H9 (cell line): Measurements from ENCODE around the gene ZRANB1. TPM values are rescaled to one million over a fixed set of nuclear protein-coding genes. Genes with fewer than 3 reads are reported as not detected.

Experiments used
- DNase-seq: peaks from one replicate; pipeline ENCODE4 v3.0.0-alpha.2; 2017
- H2AFZ ChIP-seq: one replicate; pipeline ENCODE4 v1.6.1; 2013; ENCODE audit warnings: mild to moderate bottlenecking, low read length, control low read depth, moderate library complexity
- H2AK5ac ChIP-seq: 2 replicates; pipeline ENCODE4 v1.6.1; 2013; ENCODE audit warnings: low read length, control low read depth, mixed read lengths; ENCODE audit not compliant: insufficient read length
- H2BK120ac ChIP-seq: one replicate; pipeline ENCODE4 v1.6.1; 2013; ENCODE audit warnings: low read depth, mild to moderate bottlenecking, low read length, control low read depth, inconsistent platforms; ENCODE audit not compliant: poor library complexity, severe bottlenecking
- H2BK12ac ChIP-seq: 2 replicates; pipeline ENCODE4 v1.6.1; 2013; ENCODE audit warnings: low read length, control low read depth, mixed read lengths, low read depth; ENCODE audit not compliant: insufficient read length
- H2BK15ac ChIP-seq: 2 replicates; pipeline ENCODE4 v1.6.1; 2013; ENCODE audit warnings: low read depth, low read length, control low read depth
- H2BK20ac ChIP-seq: one replicate; pipeline ENCODE4 v1.6.1; 2013; ENCODE audit warnings: low read depth, mild to moderate bottlenecking, low read length, control low read depth, inconsistent platforms; ENCODE audit not compliant: poor library complexity, severe bottlenecking
- H2BK5ac ChIP-seq: 2 replicates; pipeline ENCODE4 v1.6.1; 2013; ENCODE audit warnings: low read length, control low read depth, mixed read lengths; ENCODE audit not compliant: insufficient read length
- H3K14ac ChIP-seq: 2 replicates; pipeline ENCODE4 v1.6.1; 2013; ENCODE audit warnings: low read length, control low read depth; ENCODE audit not compliant: insufficient read depth
- H3K18ac ChIP-seq: 2 replicates; pipeline ENCODE4 v1.6.1; 2013; ENCODE audit warnings: low read depth, mild to moderate bottlenecking, mixed read lengths, low read length, control low read depth; ENCODE audit not compliant: insufficient read length
- H3K23ac ChIP-seq: 2 replicates; pipeline ENCODE4 v1.6.1; 2013; ENCODE audit warnings: low read length, control low read depth, mixed read lengths, low read depth; ENCODE audit not compliant: insufficient read length
- H3K23me2 ChIP-seq: 2 replicates; pipeline ENCODE4 v1.6.1; 2013; ENCODE audit warnings: low read depth, mild to moderate bottlenecking, mixed read lengths, low read length, control low read depth; ENCODE audit not compliant: insufficient read length, poor library complexity, severe bottlenecking
- H3K27ac ChIP-seq: 2 replicates; pipeline ENCODE4 v1.5.1; 2013; ENCODE audit warnings: low read length, control low read depth, mixed read lengths, low read depth; ENCODE audit not compliant: insufficient read length
- H3K27me3 ChIP-seq: 2 replicates; pipeline ENCODE4 v1.6.1; 2013; ENCODE audit warnings: low read length, control low read depth, inconsistent platforms; ENCODE audit not compliant: insufficient read depth
- H3K4ac ChIP-seq: 2 replicates; pipeline ENCODE4 v1.6.1; 2013; ENCODE audit warnings: low read depth, mild to moderate bottlenecking, control low read depth, inconsistent platforms, low read length, moderate library complexity
- H3K4me1 ChIP-seq: 2 replicates; pipeline ENCODE4 v1.6.1; 2013; ENCODE audit warnings: low read length, control low read depth, inconsistent platforms; ENCODE audit not compliant: insufficient read depth
- H3K4me2 ChIP-seq: 2 replicates; pipeline ENCODE4 v1.6.1; 2013; ENCODE audit warnings: low read length, control low read depth, mixed read lengths; ENCODE audit not compliant: insufficient read length, insufficient read depth
- H3K56ac ChIP-seq: 2 replicates; pipeline ENCODE4 v1.6.1; 2013; ENCODE audit warnings: low read depth, mild to moderate bottlenecking, mixed read lengths, low read length, control low read depth; ENCODE audit not compliant: insufficient read length
- H3K79me1 ChIP-seq: 2 replicates; pipeline ENCODE4 v1.6.1; 2013; ENCODE audit warnings: low read depth, mild to moderate bottlenecking, moderate library complexity, low read length, control low read depth, inconsistent platforms; ENCODE audit not compliant: insufficient read depth, poor library complexity, severe bottlenecking
- H3K79me2 ChIP-seq: 2 replicates; pipeline ENCODE4 v1.6.1; 2013; ENCODE audit warnings: low read length, control low read depth, inconsistent platforms; ENCODE audit not compliant: insufficient read depth
- H3K9ac ChIP-seq: 2 replicates; pipeline ENCODE4 v1.6.1; 2013; ENCODE audit warnings: low read length, control low read depth, mixed read lengths; ENCODE audit not compliant: insufficient read length; ENCODE audit errors: extremely low read depth
- H3K9me3 ChIP-seq: one replicate; pipeline ENCODE4 v1.6.1; 2013; ENCODE audit warnings: low read depth, low read length, inconsistent platforms; ENCODE audit not compliant: control insufficient read depth
- H3T11ph ChIP-seq: one replicate; pipeline ENCODE4 v1.6.1; 2013; ENCODE audit warnings: mild to moderate bottlenecking, low read length, control low read depth, inconsistent platforms
- H4K20me1 ChIP-seq: one replicate; pipeline ENCODE4 v1.6.1; 2013; ENCODE audit not compliant: control insufficient read depth, insufficient read length, insufficient read depth
- H4K5ac ChIP-seq: 2 replicates; pipeline ENCODE4 v1.6.1; 2013; ENCODE audit warnings: low read depth, mild to moderate bottlenecking, mixed read lengths, low read length, control low read depth; ENCODE audit not compliant: insufficient read length
- H4K8ac ChIP-seq: replicated peaks from 2 replicates; pipeline ENCODE4 v1.6.1; 2013; ENCODE audit warnings: low read length, control low read depth, mixed read lengths, low read depth; ENCODE audit not compliant: insufficient read length
- H4K91ac ChIP-seq: 2 replicates; pipeline ENCODE4 v1.6.1; 2013; ENCODE audit warnings: low read depth, mild to moderate bottlenecking, moderate library complexity, mixed read lengths, low read length, control low read depth; ENCODE audit not compliant: insufficient read length
- H3K27ac Mint-ChIP-seq, 3 experiments: 2 replicates in 2 of 3; 3 replicates in 1 of 3; pipeline ENCODE4 v1.8.0; 2020 to 2021; ENCODE audit warnings: mixed read lengths in 3 of 3, mild to moderate bottlenecking in 1 of 3, moderate library complexity in 1 of 3
- H3K27me3 Mint-ChIP-seq: 2 replicates; pipeline ENCODE4 v1.8.0; 2021; ENCODE audit warnings: low read depth, mild to moderate bottlenecking, moderate library complexity, mixed read lengths
- H3K36me3 Mint-ChIP-seq, 3 experiments: 2 replicates in 2 of 3; 3 replicates in 1 of 3; pipeline ENCODE4 v1.8.0; 2020 to 2021; ENCODE audit warnings: low read depth in 3 of 3, mixed read lengths in 3 of 3; ENCODE audit not compliant: insufficient read depth in 1 of 3
- H3K4me1 Mint-ChIP-seq, 2 experiments: 2 replicates each; pipeline ENCODE4 v1.8.0; 2020; ENCODE audit warnings: mixed read lengths in 2 of 2
- H3K4me3 Mint-ChIP-seq, 2 experiments: 2 replicates in 1 of 2; 3 replicates in 1 of 2; pipeline ENCODE4 v1.8.0; 2020 to 2021; ENCODE audit warnings: mild to moderate bottlenecking in 2 of 2, mixed read lengths in 2 of 2, moderate library complexity in 1 of 2
- H3K9me3 Mint-ChIP-seq, 2 experiments: 2 replicates in 1 of 2; 3 replicates in 1 of 2; pipeline ENCODE4 v1.8.0; 2020; ENCODE audit warnings: mild to moderate bottlenecking in 2 of 2, mixed read lengths in 2 of 2, moderate library complexity in 1 of 2
- CTCF ChIP-seq: fragments of 200-600 bp; sonication (generic); conservative IDR thresholded peaks from 3 replicates; pipeline ENCODE4 v1.8.0; 2021; ENCODE audit warnings: antibody characterized with exemption, mild to moderate bottlenecking
- WGBS: extraction: QIAGEN DNeasy Blood & Tissue Kit; methylation state at CpG from one replicate; pipeline ENCODE4 v1.1.7; 2013; ENCODE audit warnings: missing lambda C conversion rate, low lambda C conversion rate, mixed read lengths; ENCODE audit not compliant: insufficient read length; ENCODE audit errors: extremely low coverage; 5-methylcytosine and 5-hydroxymethylcytosine counted together
- total RNA-seq: library from RNA; stranded (reverse); gene quantifications from 2 replicates; pipeline ENCODE4 v1.2.1, GENCODE V29; 2021

ZRANB1 gene
- total RNA-seq, 1 experiment from 2014 or later, result 17.4 TPM

GRCh38 chr10:124953421-124953820, 11.5 kb downstream of the ZRANB1 start:
- peak overlapping the region in 2 of 3 experiments; percentile 76 to 95; a peak in 3 of 7 replicates for H3K27ac Mint-ChIP-seq

More at GRCh38 chr10:124953421-124953820, 11.5 kb downstream of the ZRANB1 start:
- Histone ChIP-seq H3K4me1 (no peaks in the 10 kb centered on the region), H2BK20ac (no peak overlapping the region), H3K14ac (no peak overlapping the region), H3T11ph (no peak overlapping the region), H2BK5ac (no peak overlapping the region), H4K5ac (no peak overlapping the region), H3K4ac (no peak overlapping the region), H2BK12ac (no peak overlapping the region), H3K79me2 (peaks cover 20% of the 10 kb centered on the region; the same call in 1 of the 2 replicates), H3K9me3 (no peaks in the 10 kb centered on the region), H3K4me2 (no peak overlapping the region), H4K8ac (no peak overlapping the region), H2BK15ac (no peak overlapping the region), H3K9ac (no peak overlapping the region), H3K23me2 (no peaks in the 10 kb centered on the region), H4K20me1 (no peaks in the 10 kb centered on the region), H4K91ac (no peak overlapping the region), H3K23ac (peak overlapping the region; percentile 92), H3K56ac (no peak overlapping the region), H2AK5ac (no peak overlapping the region), H3K27ac (no peak overlapping the region), H2AFZ (no peak overlapping the region), H3K79me1 (peaks cover 17% of the 10 kb centered on the region), H2BK120ac (no peak overlapping the region), H3K27me3 (no peaks in the 10 kb centered on the region), H3K18ac (no peak overlapping the region)
- H3K9me3 Mint-ChIP-seq, result no peaks in the 10 kb centered on the region
- no CpG with 5 or more reads among the region's 3 CpGs for whole genome bisulfite sequencing
- H3K36me3 Mint-ChIP-seq, result peaks cover 0 to 8% (median 4%) of the 10 kb centered on the region in 3 experiments; a peak in 3 of 7 replicates
- H3K27me3 Mint-ChIP-seq, result no peaks in the 10 kb centered on the region
- no peak overlapping the region for H3K4me3 Mint-ChIP-seq
- DNase-seq, result no peak
- peaks cover 16 to 17% of the 10 kb centered on the region in 2 experiments for H3K4me1 Mint-ChIP-seq
- TF ChIP-seq CTCF, result no peak
